ENCODE results near the gene DOCK2.

- TF ChIP-seq CTCF (IDR thresholded peaks at IDR 0.05; ENCODE audit: insufficient read depth, low read length, poor library complexity, severe bottlenecking): no peak
- TF ChIP-seq EZH2phosphoT487 (conservative IDR thresholded peaks at IDR 0.05; ENCODE audit: low read length): no peak
Observed at GRCh38 chr5:170095646-170096045, 458.6 kb downstream of the DOCK2 start.
